ENCODE measurements around the gene NAT16. TPM values are rescaled to one million over a fixed set of nuclear protein-coding genes. Genes with fewer than 3 reads are reported as not detected.

NAT16 gene
- total RNA-seq, 2 experiments from 2014 or later = not detected

DNA sequence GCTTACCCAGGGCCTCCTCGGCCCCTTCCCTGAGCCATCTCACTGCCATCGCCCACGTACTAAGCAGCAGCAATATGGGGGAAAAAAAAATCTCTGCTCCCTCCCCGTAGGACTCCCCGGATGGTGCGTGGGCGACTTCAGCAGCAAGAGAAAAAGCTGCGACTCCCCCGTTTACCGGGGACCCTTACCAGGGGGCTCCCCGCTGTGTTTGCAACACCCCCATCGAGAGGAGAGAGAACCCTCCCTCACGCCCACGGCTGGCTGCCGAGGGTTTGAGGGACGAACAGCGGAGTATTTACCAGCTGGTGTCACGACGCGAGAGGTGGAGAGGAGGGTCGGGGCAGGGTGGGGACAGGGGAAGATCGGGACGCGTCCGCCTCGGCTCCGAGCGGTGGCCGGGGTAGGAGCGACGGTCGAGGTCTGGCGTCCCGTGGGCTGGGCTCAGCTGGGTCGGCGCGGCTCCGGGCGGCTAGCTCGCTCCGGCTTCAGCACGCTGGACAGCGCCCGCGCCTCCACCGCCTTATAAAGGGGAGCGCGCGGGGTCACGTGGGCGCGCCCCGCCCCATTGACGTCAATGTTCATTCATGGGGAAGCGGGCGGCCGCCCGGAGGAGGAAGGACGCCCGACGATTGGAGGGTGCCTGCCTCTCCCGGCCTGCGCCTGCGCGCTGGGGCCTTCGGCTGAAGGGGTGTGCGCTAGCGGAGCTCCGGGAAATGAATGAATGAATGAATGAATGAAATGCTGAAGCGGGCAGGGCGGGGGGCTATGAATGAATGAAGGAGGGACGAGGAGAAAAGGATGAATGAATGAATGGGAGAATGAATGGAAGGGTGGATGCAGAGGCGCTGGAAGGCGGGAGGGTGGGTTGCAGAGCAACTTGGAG lies 14.8 kb downstream of the NAT16 start, which contains the start of gene VGF:
TSS of gene VGF (minus strand) at position 495 of the 883 bp plus-strand sequence. CDS start 726 bp downstream, outside the sequence.
- ChIA-PET CTCF (interaction anchor here (0.6 to 1.7 kb wide), 8 partner anchors 9 to 737 kb away, joined by 3 to 8 read pairs (median 3); partner anchors contain the start of gene ZCWPW1), POLR2A (interaction anchor here (0.6 to 0.7 kb wide), 2 partner anchors 41 to 52 kb away, joined by 3 to 4 read pairs; partner anchors contain the start of gene PLOD3)

DNA sequence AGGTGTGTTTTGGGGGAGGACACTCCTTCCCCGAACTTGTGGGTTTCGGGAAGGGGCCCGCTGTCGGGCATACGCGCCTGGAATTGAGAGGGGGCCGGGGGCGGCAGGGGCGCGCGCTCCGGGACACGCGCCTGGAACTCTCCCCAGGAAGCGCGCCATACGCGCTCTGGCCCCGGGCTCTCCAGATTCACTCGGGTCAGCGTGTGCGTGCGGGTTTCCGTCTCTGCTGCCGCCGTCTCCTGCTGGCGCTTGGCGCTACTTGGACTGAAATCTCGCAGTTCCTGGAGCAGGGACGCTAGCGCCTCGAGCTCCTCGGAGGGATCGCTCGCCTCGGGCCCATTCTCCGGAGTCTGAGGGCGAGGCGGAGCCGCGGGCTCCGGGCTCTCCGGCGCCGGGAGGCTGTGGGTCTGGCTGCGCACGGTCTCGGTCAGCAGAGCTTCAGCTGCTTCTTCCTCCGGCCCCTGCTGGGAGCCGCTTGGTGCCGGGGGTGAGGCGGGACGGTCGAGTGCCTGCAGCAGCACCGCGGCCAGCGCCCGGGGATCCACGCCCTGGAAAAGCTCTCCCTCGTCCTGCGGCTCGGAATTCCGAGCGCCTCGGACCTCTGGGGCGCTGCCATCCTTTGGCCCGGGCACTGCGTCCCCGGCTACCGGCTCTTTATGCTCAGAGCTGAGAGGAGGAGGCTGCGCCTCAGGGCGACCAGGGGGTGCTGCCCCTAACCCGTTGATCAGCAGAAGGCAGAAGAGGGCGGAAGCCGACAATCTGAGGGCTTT lies 15.8 kb downstream of the NAT16 start:
- POLR2A ChIA-PET = no interaction called here
- CTCF ChIA-PET = interaction anchor here (0.7 to 1.4 kb wide), 3 partner anchors 8 to 736 kb away, joined by 3 read pairs; partner anchors contain the start of gene ZCWPW1

DNA sequence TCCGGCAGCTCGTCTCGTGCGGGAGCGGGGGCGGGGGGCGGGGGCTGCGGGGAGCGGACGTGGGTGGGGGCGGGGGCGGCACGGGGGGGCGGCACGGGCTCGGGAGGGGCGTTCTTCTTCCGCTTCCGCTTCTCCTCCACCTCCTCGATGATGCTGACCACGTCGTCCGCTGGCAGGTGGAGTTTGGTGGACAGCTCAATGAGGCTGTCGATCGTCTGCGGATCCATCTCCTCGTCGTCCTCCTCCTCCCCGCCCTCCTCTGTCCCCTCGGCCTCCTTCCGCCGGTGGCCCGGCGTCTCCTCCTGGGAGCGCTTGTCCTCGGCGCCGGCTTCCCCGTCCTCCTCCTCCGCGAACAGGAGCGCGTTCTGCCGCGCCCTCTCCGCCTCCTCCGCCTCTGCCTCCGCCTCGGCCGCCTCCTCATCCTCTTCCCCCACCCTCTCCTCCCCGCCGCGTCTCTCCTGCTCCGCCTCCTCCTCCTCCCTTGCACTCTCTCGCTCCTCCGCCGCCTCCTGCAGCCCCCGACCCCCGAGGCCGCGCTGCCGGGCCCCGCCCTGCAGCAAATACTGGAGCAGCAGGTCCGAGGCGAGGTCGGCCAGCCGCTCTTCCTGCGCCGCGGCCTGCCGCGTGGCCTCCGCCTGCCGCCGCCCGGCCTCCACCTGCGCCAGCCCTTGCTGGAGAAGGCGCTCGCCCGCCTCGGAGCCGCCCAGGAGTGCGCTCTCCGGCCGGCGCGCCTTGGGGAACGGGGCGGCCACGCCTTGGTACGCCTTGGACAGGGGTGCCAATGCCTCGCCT lies 16.6 kb downstream of the NAT16 start:
- ChIA-PET CTCF (interaction anchor here (0.9 to 1.5 kb wide), 4 partner anchors 10 to 19 kb away, joined by 3 to 7 read pairs (median 3); no protein-coding TSS in a partner anchor), POLR2A (no interaction called here)

DNA sequence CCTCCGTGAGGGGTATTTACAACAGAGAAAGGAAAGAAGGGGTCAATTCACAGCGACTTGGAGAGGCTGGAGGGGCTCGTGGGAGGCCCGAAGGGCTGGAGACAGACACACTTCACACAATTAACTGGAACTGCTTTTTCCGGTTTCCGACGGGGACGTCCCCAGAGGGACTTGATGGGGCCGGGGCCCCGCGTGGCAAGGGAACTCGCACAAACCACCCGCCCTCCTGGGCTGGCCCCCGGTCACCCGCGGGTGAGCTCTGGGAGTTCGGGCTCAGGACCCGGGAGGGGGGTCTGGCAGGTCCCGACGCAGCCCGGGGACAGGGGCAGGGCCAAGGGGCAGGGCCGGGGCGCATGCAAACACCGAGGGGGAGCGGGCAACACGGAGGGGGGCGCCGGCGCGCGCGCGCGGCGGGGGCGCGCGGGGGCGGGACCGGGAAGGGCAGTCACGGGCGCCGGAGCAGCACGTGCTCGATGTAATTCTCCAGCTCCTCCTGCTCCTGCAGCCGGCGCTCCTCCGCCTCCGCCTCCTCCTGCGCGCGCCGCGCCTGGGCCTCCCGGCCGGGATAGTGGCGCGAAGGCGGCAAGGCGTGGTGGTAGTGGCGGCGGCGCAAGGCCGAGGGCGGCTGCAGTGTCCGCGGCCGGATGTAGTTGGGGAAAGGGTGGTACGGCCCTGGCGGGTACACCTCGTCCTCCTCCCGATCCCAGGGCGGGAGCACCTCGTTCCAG lies 17.4 kb downstream of the NAT16 start:
- ChIA-PET CTCF (interaction anchor here (0.9 to 1.5 kb wide), 3 partner anchors 12 to 19 kb away, joined by 3 to 7 read pairs (median 3); no protein-coding TSS in a partner anchor), POLR2A (no interaction called here)

- POLR2A ChIA-PET = no interaction called here
- CTCF ChIA-PET = interaction anchor here (1.2 to 1.5 kb wide), 3 partner anchors 15 to 18 kb away, joined by 3 to 7 read pairs (median 4); no protein-coding TSS in a partner anchor
These were observed 18.2 kb downstream of the NAT16 start for GRCh38 chr7:101161692-101162471.

DNA sequence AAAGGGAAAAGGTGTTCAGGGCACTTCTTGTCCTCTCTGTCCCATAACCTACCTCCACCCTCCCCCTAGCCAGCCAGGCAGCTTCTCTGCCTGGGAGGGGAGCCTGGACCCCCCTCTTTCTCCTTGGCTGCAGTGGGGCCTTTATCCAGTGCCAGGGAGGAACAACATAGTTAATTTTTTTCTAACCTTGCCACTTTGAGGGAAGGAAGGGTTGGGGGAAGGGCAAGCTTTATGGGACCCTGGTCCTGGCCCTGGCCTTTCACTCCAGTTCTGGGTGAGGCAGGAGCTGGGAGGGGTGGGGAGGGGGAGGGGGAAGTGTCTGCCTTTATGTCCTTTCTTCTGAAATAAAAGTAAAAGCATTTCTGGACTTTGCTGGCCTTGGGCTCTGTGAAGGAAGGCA lies 19.2 kb downstream of the NAT16 start:
- POLR2A ChIA-PET = no interaction called here
- CTCF ChIA-PET = interaction anchor here (1.2 kb wide), 1 partner anchor 17 kb away, joined by 4 read pairs; no protein-coding TSS in a partner anchor

DNA sequence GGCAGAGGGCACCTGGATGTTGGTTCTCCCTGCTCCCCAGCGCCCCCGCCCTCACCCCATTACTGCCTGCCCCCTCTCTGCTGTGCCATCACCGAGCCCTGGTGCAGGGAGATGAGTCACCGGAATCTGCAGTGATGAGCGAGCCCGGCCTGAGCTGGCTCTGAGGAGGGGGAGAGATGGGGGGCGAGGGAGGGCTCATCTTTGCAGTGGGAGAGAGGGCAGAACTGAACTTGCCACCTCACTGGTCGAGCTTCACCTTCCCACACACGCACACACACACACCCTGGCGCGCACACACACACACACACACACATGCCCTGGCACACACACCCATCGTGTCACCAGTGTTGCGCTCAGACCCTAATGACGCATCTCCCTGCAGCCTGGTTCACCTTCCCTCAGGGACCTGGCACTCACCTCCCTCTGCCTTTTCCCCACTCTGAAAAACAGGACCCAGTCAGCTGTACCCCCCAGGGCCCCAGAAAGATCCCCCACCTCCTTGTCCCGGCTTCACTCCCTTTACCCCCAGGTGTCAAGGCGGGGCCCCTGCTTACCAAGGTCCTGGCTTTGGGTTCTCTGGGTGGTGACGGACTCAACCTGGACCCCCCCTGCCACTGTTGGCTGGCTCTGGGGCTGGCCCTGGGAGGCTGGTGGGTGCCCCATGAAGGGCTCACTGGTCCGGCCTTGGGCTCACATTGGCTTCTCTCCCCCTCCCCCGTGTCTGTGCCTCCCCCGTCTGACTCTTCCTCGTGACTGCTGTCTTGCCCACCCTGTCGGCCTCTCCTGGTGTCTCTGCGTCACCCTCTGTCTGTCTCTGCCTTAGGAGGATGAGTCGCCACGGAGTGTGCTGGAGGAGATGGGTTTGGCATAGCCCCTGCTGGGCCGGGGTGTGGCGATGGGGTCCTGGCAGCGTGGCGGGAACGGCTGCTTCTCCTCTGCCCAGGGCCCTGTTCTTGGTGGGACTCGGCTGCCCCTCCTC lies 20.1 kb downstream of the NAT16 start:
- POLR2A ChIA-PET = interaction anchor here (0.6 kb wide), 3 partner anchors 16 to 973 kb away, joined by 4 to 11 read pairs (median 5); no protein-coding TSS in a partner anchor

GRCh38 chr7:101156866-101157589 lies 23.1 kb downstream of the NAT16 start:
- POLR2A ChIA-PET = interaction anchor here (0.6 to 0.7 kb wide), 3 partner anchors 24 to 268 kb away, joined by 3 to 6 read pairs (median 4); partner anchors contain the start of genes TRIM56 and UFSP1
- CTCF ChIA-PET = interaction anchor here (0.6 to 3.7 kb wide), 6 partner anchors 8 to 978 kb away, joined by 3 to 12 read pairs (median 4); partner anchors contain the start of gene VGF

More for the DNA sequence above, 20.1 kb downstream of the NAT16 start:
- CTCF ChIA-PET = interaction anchor here (0.7 kb wide), 1 partner anchor 70 kb away, joined by 3 read pairs; no protein-coding TSS in a partner anchor

DNA sequence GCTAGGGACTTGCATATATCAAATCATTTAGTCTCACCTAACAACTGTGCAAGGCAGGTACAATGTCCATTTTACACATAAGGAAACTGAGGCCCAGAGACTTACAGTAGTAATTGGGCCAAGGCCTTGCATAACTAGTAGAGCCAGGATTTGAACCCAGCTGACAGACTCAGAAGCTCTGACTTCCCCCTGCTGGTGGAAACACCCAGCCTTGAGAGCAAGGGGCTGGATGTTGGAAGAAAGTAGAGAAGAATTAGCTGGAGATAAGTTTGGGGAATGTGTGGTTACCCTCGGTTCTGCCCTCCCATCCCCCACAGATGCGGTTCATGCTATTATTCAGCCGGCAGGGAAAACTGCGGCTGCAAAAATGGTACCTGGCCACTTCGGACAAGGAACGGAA lies 23.8 kb downstream of the NAT16 start:
- ChIA-PET CTCF (interaction anchor here (0.6 to 3.7 kb wide), 6 partner anchors 9 to 978 kb away, joined by 3 to 12 read pairs (median 3); partner anchors contain the start of gene VGF), POLR2A (interaction anchor here (0.7 kb wide), 1 partner anchor 267 kb away, joined by 6 read pairs; the partner anchor contains the start of gene UFSP1)

DNA sequence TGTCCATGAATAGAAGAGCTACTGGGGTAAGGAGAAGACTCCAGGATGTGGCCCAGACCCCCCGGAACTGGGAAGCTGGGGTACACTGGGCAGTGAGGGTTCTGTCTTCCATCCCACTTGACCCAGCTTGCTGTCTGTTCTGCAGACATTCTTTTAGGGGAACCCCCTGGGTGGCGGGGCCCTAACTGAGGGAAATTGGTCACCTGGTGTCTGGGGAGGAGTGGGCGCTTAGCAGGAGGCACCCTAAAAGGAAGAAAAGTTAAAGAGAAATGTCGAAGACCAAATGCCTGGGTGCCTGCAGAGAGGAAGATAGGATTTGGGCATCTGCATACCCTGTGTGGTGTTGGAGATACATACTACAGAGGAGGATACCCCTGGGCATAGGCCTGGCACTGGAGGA lies 24.8 kb downstream of the NAT16 start:
- POLR2A ChIA-PET = interaction anchor here (0.6 kb wide), 1 partner anchor 23 kb away, joined by 3 read pairs; no protein-coding TSS in a partner anchor
- CTCF ChIA-PET = interaction anchor here (0.7 to 1.3 kb wide), 4 partner anchors 10 to 558 kb away, joined by 3 to 5 read pairs (median 3); partner anchors contain the start of gene VGF

GRCh38 chr7:101154693-101155102 lies 25.4 kb downstream of the NAT16 start:
- ChIA-PET CTCF (interaction anchor here (0.7 to 1.3 kb wide), 3 partner anchors 17 to 559 kb away, joined by 3 to 5 read pairs (median 3); no protein-coding TSS in a partner anchor), POLR2A (no interaction called here)

DNA sequence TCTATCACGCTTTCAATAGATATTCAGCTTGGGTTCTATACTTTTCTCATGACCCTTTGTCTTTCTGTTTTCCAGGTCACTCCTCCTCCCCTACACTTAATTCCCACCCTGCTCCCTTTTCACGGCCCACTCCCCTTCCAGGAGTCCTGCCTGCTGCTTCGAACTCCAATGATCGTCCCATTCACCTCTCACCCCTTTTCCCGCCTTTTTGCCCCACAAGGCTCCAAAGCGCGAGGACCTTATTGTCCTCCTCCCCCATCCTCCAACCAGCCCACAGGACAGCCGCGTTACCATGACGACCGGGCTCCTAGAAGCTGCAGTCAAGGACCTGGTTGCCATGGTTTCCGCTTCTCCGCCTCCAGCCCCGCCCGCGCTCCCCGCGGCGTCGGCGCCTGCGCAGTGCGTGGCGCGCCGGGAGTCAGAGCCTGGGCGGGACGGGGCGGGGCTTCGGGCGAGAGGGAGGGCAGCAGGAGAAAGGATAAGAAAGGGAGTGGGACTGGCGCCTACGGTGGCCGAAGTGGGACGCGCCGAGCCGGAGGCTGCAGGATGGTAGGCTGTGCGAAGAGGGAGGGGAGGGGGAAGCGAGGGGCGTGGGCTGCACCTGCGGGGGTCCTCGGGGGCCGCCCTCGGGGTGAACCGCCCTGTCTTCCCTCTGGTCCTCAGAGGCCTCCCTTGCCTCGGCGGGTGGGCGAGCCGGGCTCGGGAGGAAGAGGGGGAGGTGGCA lies 26.0 kb downstream of the NAT16 start, which contains the start of gene AP1S1:
TSS of gene AP1S1 (plus strand) at position 508 of the 724 bp plus-strand sequence. CDS start at position 547, 39 bp downstream.
- ChIA-PET POLR2A (no interaction called here), CTCF (interaction anchor here (0.8 to 1.2 kb wide), 3 partner anchors 10 to 38 kb away, joined by 3 to 4 read pairs (median 3); no protein-coding TSS in a partner anchor)

DNA sequence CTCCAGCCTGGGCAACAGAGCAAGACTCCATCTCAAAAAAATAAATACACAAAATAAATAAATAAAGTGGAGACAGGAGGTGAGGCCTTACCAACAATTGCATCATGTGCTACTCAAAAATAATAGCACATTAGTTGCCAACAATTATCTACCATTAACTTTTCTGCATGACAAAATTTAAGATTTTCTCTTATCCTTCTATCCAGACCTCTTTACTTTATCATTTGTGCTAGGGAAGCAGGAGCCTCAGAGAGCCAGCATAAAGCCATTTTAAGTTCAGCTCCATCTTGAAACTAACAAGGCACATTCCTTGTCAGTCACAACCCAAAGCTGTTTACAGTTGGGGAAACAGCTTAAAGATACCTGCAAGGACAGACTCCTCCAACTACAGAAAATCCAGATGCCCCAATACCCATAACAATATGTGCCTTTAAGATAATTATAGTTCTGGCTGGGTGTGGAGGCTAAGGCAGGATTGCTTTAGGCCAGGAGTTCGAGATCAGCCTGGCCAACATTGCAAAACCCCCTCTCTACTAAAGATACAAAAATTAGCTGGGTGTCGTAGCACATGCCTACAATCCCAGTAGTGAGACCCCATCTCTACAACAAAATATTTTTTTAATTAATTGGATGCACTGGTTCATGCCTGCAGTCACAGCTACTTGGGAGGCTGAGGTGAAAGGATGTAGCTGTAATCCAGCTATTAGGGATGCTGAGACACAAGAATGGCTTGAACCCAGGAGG lies 28.0 kb downstream of the NAT16 start:
- ChIA-PET POLR2A (no interaction called here), CTCF (interaction anchor here (0.9 to 2.0 kb wide), 2 partner anchors 8 to 40 kb away, joined by 4 read pairs; no protein-coding TSS in a partner anchor)

Data from activated CD8-positive, alpha-beta memory T cell treated with anti-CD3 and anti-CD28 coated beads for 36 hours (primary cell).